Adrenal gland (tissue), 5 donors: Measurements from ENCODE around the gene ISCA1.

Experiments used
- POLR2A ChIP-seq, 2 donors: fragments of 450-650 bp; IDR thresholded peaks; one replicate each; pipeline ENCODE4 v1.6.1; 2017; ENCODE audit warnings: antibody characterized with exemption in 2 of 2, mild to moderate bottlenecking in 2 of 2, moderate library complexity in 1 of 2
- TF ChIP-seq, protein P1 (sequence below), 6 experiments: fragments of 450-650 bp in 4 of 6; fragments of 200-600 bp in 2 of 6; sonication (generic) in 1 of 6; IDR thresholded peaks; 1 replicate in 5 of 6; 2 replicates in 1 of 6; pipeline versions ENCODE4 v1.5.1 to v1.8.0; 2016 to 2021; ENCODE audit warnings: antibody characterized with exemption in 6 of 6, mild to moderate bottlenecking in 2 of 6, moderate library complexity in 1 of 6
- donor health status: DM: no; HTN: no; CAD: no.

DNA sequence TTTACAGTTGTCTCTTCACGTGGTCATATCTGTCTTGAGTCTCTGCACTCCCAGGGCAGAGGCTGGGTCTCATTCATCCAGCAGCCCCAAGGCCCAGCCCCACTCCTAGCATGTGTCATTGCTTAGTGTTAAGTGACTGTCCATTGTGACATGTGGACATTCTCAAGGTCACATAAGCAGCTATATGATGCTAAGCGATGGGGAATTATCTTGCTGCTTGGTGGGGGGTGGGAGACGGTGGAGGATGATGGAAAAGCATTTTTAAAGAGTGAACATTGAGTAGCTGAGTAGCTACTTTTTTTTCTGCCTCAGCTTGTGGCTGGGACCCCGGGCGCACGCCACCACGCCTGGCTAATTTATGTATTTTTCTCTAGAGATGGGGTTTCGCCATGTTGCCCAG is 22.8 kb downstream of the ISCA1 start, which contains the start of gene C9orf153:
- TF ChIP-seq POLR2A (IDR thresholded peaks at IDR 0.05), result no peak
- TF ChIP-seq, protein P1, sequence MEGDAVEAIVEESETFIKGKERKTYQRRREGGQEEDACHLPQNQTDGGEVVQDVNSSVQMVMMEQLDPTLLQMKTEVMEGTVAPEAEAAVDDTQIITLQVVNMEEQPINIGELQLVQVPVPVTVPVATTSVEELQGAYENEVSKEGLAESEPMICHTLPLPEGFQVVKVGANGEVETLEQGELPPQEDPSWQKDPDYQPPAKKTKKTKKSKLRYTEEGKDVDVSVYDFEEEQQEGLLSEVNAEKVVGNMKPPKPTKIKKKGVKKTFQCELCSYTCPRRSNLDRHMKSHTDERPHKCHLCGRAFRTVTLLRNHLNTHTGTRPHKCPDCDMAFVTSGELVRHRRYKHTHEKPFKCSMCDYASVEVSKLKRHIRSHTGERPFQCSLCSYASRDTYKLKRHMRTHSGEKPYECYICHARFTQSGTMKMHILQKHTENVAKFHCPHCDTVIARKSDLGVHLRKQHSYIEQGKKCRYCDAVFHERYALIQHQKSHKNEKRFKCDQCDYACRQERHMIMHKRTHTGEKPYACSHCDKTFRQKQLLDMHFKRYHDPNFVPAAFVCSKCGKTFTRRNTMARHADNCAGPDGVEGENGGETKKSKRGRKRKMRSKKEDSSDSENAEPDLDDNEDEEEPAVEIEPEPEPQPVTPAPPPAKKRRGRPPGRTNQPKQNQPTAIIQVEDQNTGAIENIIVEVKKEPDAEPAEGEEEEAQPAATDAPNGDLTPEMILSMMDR (IDR thresholded peaks at IDR 0.05), result no peak
